Fibroblast of peridontal ligament (primary cell): ENCODE measurements around the gene GALR1.

Experiments
- DNase-seq: peaks from one replicate; pipeline ENCODE4 v3.0.0-alpha.2; 2010; ENCODE audit errors: extremely low read depth

GALR1 gene

DNA sequence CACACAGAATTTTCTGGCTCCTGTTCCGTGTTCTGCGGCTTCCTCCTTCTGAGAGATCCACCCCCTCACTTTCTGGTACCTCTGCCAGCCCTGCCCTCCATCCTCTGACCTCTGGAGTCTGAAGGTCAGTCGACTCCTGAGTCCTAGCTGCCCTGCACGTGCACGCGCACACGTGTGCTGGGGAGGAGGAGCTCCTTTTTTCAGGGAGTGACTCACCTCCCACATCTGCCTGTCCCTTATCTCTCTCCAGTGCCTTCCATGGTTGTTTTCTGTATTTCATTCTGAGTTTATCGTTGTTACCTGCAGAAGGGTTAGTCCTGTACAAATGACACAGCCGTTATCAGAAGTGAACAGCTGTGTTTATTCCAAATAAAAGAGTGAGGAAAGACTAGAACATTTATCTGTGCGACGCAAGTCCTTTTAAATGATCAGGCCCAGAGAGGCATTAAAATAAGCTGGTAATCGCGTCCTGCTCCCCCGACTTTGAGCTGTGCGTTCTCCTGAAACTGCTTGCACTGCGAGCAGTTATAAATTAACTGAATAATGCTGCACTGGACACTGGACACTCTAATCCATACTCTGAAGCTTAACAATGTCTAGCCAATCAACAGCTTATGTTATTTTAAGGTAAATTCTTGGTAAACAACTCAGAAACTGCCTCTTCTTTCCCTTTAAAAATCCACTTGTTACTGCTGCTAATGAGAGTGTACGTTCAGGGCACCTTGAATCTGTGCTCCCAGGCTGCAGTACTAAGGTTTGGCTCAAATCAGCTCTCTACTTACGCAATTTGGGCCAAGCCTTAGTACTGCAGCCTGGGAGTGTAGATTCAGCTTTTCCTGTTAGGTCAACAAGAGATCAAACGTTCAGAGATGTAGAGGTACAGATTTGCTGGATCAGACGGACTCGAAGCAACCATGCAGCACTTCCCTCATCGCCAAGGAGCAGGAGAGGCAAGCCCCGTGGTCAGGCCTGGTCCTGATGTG, 72.5 kb downstream of the GALR1 start:
- DNase-seq, result no peak

DNA sequence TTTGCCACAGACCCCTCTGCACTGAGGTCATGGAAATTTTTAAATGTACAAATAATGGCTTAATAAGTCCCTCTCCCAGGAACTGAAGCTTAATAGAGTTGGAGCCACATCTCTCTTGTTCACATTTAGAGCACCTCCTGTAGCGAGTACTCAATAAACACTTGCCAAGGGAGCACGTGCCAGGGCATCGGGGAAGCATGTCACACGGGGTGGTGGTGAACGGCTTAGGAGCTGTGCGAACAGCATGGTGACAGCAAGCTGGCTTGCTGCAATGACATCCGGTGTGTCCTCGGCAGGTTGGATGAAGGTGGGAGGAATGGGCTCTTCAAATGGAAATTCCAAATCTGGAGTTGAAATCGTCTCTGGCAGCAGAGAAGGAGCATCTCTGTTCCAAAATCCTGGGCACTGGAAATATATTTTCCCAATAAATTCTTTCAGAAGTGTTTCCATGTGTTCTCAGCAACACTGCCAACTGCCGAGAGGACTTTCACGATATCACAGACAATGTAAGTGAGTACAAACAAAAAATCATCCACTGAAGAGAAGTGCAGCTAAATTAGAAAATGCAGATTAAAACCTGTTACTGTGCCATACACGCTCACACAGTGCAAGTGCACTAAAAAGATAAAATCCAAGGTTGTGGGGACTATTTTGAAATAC, 74.1 kb downstream of the GALR1 start:
- no peak for DNase-seq
